Retinal pigment epithelial cell (primary cell): ENCODE data around the gene TK1.

ENCODE experiments used
- DNase-seq: peaks from one replicate; pipeline ENCODE4 v3.0.0-alpha.2; 2010; ENCODE audit warnings: low read depth
- H3K4me3 ChIP-seq: 2 replicates; pipeline ENCODE4 v1.5.1; 2011; ENCODE audit warnings: mild to moderate bottlenecking, low read length, control low read depth, moderate library complexity
- CTCF ChIP-seq: conservative IDR thresholded peaks from 2 replicates; pipeline ENCODE4 v1.5.1; 2011; ENCODE audit warnings: low read depth, low read length, control low read depth, inconsistent platforms

The TK1 gene

GRCh38 chr17:78134899-78135385 lies 51.9 kb downstream of the TK1 start:
- H3K4me3 ChIP-seq, result no peak overlapping the region
- no peak for TF ChIP-seq CTCF
- DNase-seq, result no peak

- H3K4me3 ChIP-seq, result no peak overlapping the region
- peak; percentile 69 for TF ChIP-seq CTCF
- no peak for DNase-seq
Measured at GRCh38 chr17:78133971-78134898, 52.6 kb downstream of the TK1 start.

GRCh38 chr17:78133179-78133951 lies 53.5 kb downstream of the TK1 start:
- TF ChIP-seq CTCF, result no peak
- H3K4me3 ChIP-seq, result no peak overlapping the region
- DNase-seq, result no peak

GRCh38 chr17:78132767-78133178 lies 54.1 kb downstream of the TK1 start:
- no peak overlapping the region for H3K4me3 ChIP-seq
- DNase-seq, result no peak
- TF ChIP-seq CTCF, result no peak

GRCh38 chr17:78132084-78132676 lies 54.7 kb downstream of the TK1 start:
- DNase-seq, result no peak
- peak overlapping the region; percentile 20 for H3K4me3 ChIP-seq
- TF ChIP-seq CTCF, result no peak

- TF ChIP-seq CTCF, result no peak
- H3K4me3 ChIP-seq, result peak overlapping the region; percentile 20
- no peak for DNase-seq
Measured at GRCh38 chr17:78131172-78132083, 55.4 kb downstream of the TK1 start.
